ENCODE results near the gene SLC26A6.

SLC26A6 gene

GRCh38 chr3:48661501-48662144, 26.4 kb upstream of the SLC26A6 start:
- peak; percentile 81 for DNase-seq

GRCh38 chr3:48660800-48661400, 25.6 kb upstream of the SLC26A6 start:
- no peak for DNase-seq

GRCh38 chr3:48656841-48657281, 21.6 kb upstream of the SLC26A6 start:
- DNase-seq = peak; percentile 48

GRCh38 chr3:48656061-48656840, 21.0 kb upstream of the SLC26A6 start:
- peak; percentile 91 for DNase-seq

- DNase-seq = peak; percentile 76
These were observed 20.3 kb upstream of the SLC26A6 start for GRCh38 chr3:48655606-48656005.

- DNase-seq = no peak
These were observed 19.8 kb upstream of the SLC26A6 start for GRCh38 chr3:48655063-48655462.

- no peak for DNase-seq
These were observed 17.9 kb upstream of the SLC26A6 start for GRCh38 chr3:48652923-48653715.

- no peak for DNase-seq
These were observed 16.5 kb upstream of the SLC26A6 start for GRCh38 chr3:48651771-48652170.

- DNase-seq = no peak
These were observed 15.5 kb upstream of the SLC26A6 start for GRCh38 chr3:48650723-48651122.

GRCh38 chr3:48648188-48648850, 13.1 kb upstream of the SLC26A6 start:
- DNase-seq = no peak

GRCh38 chr3:48647714-48648113, 12.5 kb upstream of the SLC26A6 start:
- no peak for DNase-seq

- no peak for DNase-seq
These were observed 9.9 kb upstream of the SLC26A6 start for GRCh38 chr3:48644898-48645760.

- no peak for DNase-seq
These were observed 7.3 kb upstream of the SLC26A6 start for GRCh38 chr3:48642605-48643004.

- DNase-seq = no peak
These were observed 6.1 kb upstream of the SLC26A6 start for GRCh38 chr3:48641396-48641795.

- DNase-seq = no peak
These were observed 4.8 kb upstream of the SLC26A6 start for GRCh38 chr3:48639944-48640606.

- DNase-seq = no peak
These were observed 2.0 kb upstream of the SLC26A6 start for GRCh38 chr3:48637305-48637704.

- no peak for DNase-seq
These were observed 941 bp upstream of the SLC26A6 start for GRCh38 chr3:48636149-48636655.

GRCh38 chr3:48634661-48635221, 520 bp downstream of the SLC26A6 start:
- peak; percentile 72 for DNase-seq

- DNase-seq = no peak
These were observed 1.5 kb downstream of the SLC26A6 start for GRCh38 chr3:48633743-48634142.

GRCh38 chr3:48633256-48633655, 2.0 kb downstream of the SLC26A6 start:
- DNase-seq = no peak

Measured in activated CD4-positive, alpha-beta T cell treated with anti-CD3 and anti-CD28 coated beads for 48 hours (primary cell).